GM18511 (cell line): ENCODE results near the gene MRGPRX2.

ENCODE experiments used
- ATAC-seq: cut with Tn5 transposase; IDR thresholded peaks from one replicate; pipeline ENCODE4 v1.9.1; 2021; ENCODE audit warnings: mild to moderate bottlenecking, moderate library complexity; ENCODE audit not compliant: unreplicated experiment

The MRGPRX2 gene

GRCh38 chr11:19012636-19013035 lies 47.9 kb downstream of the MRGPRX2 start:
- ATAC-seq = no peak
